ENCODE data around the gene DMC1. TPM values are rescaled to one million over a fixed set of nuclear protein-coding genes. Genes with fewer than 3 reads are reported as not detected.
A peak's percentile ranks its signal among the peaks of the same experiment; 100 is the strongest.

Gene DMC1
- total and polyA plus RNA-seq, 9 of the 15 experiments (the other 6 are each of a cell fraction or from before 2014, with no cell fraction given), result 5.5 to 55.5 (median 9.8) TPM

DNA sequence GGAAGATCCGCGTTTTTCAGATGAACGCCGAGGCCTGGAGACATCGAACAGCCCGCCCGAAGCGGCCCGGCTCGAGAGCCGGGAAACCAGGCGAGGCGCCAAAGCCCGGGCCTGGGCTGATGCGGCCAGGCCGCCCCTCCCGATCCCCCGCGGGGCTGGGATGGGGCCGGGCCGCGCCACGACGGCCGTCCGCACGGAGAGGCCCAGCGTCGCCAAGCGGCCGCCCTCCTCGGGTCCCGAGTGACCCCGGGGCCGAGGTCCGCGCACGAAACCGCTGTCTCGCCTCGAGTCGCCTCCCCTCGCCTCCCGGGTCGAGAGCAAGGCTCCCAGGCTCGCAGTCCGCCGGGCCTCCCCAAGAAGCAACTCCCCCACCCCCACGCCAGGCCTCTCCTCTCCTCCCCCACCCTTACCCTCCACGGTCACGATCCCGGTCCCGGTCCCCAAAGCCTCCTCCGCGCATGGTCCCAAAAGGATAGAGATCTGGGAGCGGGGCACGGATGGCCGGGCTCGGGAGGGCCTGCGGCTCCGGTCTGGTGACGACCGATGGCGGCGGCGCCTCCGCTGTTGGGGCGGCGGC lies 64.4 kb downstream of the DMC1 start (continued):
- TF ChIP-seq, protein P1, sequence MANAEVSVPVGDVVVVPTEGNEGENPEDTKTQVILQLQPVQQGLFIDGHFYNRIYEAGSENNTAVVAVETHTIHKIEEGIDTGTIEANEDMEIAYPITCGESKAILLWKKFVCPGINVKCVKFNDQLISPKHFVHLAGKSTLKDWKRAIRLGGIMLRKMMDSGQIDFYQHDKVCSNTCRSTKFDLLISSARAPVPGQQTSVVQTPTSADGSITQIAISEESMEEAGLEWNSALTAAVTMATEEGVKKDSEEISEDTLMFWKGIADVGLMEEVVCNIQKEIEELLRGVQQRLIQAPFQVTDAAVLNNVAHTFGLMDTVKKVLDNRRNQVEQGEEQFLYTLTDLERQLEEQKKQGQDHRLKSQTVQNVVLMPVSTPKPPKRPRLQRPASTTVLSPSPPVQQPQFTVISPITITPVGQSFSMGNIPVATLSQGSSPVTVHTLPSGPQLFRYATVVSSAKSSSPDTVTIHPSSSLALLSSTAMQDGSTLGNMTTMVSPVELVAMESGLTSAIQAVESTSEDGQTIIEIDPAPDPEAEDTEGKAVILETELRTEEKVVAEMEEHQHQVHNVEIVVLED (CRISPR knock-in tag; IDR thresholded peaks at IDR 0.05), result no peak
- TF ChIP-seq, protein P2, sequence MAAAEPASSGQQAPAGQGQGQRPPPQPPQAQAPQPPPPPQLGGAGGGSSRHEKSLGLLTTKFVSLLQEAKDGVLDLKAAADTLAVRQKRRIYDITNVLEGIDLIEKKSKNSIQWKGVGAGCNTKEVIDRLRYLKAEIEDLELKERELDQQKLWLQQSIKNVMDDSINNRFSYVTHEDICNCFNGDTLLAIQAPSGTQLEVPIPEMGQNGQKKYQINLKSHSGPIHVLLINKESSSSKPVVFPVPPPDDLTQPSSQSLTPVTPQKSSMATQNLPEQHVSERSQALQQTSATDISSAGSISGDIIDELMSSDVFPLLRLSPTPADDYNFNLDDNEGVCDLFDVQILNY (CRISPR knock-in tag; IDR thresholded peaks at IDR 0.05), result no peak
- TF ChIP-seq, protein P3, sequence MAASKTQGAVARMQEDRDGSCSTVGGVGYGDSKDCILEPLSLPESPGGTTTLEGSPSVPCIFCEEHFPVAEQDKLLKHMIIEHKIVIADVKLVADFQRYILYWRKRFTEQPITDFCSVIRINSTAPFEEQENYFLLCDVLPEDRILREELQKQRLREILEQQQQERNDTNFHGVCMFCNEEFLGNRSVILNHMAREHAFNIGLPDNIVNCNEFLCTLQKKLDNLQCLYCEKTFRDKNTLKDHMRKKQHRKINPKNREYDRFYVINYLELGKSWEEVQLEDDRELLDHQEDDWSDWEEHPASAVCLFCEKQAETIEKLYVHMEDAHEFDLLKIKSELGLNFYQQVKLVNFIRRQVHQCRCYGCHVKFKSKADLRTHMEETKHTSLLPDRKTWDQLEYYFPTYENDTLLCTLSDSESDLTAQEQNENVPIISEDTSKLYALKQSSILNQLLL (CRISPR knock-in tag; IDR thresholded peaks at IDR 0.05; ENCODE audit: borderline replicate concordance), result no peak
- no peak for TF ChIP-seq ZNF3 (CRISPR knock-in tag; IDR thresholded peaks at IDR 0.05)
- TF ChIP-seq, protein P4, sequence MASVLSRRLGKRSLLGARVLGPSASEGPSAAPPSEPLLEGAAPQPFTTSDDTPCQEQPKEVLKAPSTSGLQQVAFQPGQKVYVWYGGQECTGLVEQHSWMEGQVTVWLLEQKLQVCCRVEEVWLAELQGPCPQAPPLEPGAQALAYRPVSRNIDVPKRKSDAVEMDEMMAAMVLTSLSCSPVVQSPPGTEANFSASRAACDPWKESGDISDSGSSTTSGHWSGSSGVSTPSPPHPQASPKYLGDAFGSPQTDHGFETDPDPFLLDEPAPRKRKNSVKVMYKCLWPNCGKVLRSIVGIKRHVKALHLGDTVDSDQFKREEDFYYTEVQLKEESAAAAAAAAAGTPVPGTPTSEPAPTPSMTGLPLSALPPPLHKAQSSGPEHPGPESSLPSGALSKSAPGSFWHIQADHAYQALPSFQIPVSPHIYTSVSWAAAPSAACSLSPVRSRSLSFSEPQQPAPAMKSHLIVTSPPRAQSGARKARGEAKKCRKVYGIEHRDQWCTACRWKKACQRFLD (CRISPR knock-in tag; IDR thresholded peaks at IDR 0.05), result 0 out of 2 replicates have a peak, but pooled peaks have one; percentile 43
- no peak for TF ChIP-seq TCF3 (CRISPR knock-in tag; IDR thresholded peaks at IDR 0.05)
- TF ChIP-seq TRIM24 (IDR thresholded peaks at IDR 0.05), result peak in 1 of 2 experiments; percentile 15; a peak in 1 of 4 replicates
- TF ChIP-seq ETV6 (IDR thresholded peaks at IDR 0.05; ENCODE audit: borderline replicate concordance in 1 of 2, low read depth in 2 of 2, low read length in 1 of 2), result no peak
- no peak for TF ChIP-seq ETV6 (CRISPR knock-in tag; IDR thresholded peaks at IDR 0.05; ENCODE audit: borderline replicate concordance)
- TF ChIP-seq RBBP5 (IDR thresholded peaks at IDR 0.05; ENCODE audit: borderline replicate concordance, insufficient read depth, low read length, poor library complexity, severe bottlenecking), result peak; percentile 39
- TF ChIP-seq GATA2 (CRISPR knock-in tag; IDR thresholded peaks at IDR 0.05), result no peak
- TF ChIP-seq CCAR2 (IDR thresholded peaks at IDR 0.05; ENCODE audit: low read depth, low read length), result no peak
- TF ChIP-seq, protein P5, sequence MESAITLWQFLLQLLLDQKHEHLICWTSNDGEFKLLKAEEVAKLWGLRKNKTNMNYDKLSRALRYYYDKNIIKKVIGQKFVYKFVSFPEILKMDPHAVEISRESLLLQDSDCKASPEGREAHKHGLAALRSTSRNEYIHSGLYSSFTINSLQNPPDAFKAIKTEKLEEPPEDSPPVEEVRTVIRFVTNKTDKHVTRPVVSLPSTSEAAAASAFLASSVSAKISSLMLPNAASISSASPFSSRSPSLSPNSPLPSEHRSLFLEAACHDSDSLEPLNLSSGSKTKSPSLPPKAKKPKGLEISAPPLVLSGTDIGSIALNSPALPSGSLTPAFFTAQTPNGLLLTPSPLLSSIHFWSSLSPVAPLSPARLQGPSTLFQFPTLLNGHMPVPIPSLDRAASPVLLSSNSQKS (CRISPR knock-in tag; IDR thresholded peaks at IDR 0.05), result no peak
- TF ChIP-seq, protein P6, sequence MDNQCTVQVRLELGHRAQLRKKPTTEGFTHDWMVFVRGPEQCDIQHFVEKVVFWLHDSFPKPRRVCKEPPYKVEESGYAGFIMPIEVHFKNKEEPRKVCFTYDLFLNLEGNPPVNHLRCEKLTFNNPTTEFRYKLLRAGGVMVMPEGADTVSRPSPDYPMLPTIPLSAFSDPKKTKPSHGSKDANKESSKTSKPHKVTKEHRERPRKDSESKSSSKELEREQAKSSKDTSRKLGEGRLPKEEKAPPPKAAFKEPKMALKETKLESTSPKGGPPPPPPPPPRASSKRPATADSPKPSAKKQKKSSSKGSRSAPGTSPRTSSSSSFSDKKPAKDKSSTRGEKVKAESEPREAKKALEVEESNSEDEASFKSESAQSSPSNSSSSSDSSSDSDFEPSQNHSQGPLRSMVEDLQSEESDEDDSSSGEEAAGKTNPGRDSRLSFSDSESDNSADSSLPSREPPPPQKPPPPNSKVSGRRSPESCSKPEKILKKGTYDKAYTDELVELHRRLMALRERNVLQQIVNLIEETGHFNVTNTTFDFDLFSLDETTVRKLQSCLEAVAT (IDR thresholded peaks at IDR 0.05), result peak; percentile 77 to 83; a peak in 3 of 4 replicates
- TF ChIP-seq ZKSCAN8 (CRISPR knock-in tag; IDR thresholded peaks at IDR 0.05), result no peak
- TF ChIP-seq NRF1 (conservative IDR thresholded peaks at IDR 0.05 in 1 of 2, IDR thresholded peaks at IDR 0.05 in 1 of 2), result no peak
- TF ChIP-seq, protein P7, sequence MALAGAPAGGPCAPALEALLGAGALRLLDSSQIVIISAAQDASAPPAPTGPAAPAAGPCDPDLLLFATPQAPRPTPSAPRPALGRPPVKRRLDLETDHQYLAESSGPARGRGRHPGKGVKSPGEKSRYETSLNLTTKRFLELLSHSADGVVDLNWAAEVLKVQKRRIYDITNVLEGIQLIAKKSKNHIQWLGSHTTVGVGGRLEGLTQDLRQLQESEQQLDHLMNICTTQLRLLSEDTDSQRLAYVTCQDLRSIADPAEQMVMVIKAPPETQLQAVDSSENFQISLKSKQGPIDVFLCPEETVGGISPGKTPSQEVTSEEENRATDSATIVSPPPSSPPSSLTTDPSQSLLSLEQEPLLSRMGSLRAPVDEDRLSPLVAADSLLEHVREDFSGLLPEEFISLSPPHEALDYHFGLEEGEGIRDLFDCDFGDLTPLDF (CRISPR knock-in tag; IDR thresholded peaks at IDR 0.05), result no peak
- no peak for TF ChIP-seq SETDB1 (IDR thresholded peaks at IDR 0.05; ENCODE audit: low read length)

Measured in K562 (cell line).